RWPE1 (cell line): Measurements from ENCODE around the gene NCOA1.
"Not testable (repeated sequence)": the region's sequence is repeated elsewhere in the genome, so short reads cannot be mapped to it uniquely, and the experiment has no call there.

Experiments used
- CTCF ChIA-PET: fragments of 350-600 bp; sonication (Branson Sonifier 250); formaldehyde crosslinking; extraction: SDS; loops from one replicate; lab custom pipeline; 2021; lab: Yijun Ruan, JAX
- POLR2A ChIA-PET: fragments of 400-600 bp; formaldehyde crosslinking; extraction: SDS; loops from one replicate; lab custom pipeline; 2020; ENCODE audit warnings: antibody characterized with exemption; ENCODE audit not compliant: low non-redundant PET; lab: Yijun Ruan, JAX
- DNase-seq: peaks from one replicate; pipeline ENCODE4 v3.0.0; 2012; ENCODE audit warnings: low spot score
- H3K27ac ChIP-seq: fragments of 450-650 bp; 2 replicates; pipeline ENCODE4 v1.5.1; 2017
- CTCF ChIP-seq: fragments of 450-650 bp; conservative IDR thresholded peaks from 2 replicates; pipeline ENCODE4 v1.5.1; 2017; ENCODE audit warnings: low read depth, mild to moderate bottlenecking

Gene NCOA1

GRCh38 chr2:24565537-24565936 is 74.5 kb downstream of the NCOA1 start:
- no peak for DNase-seq
- CTCF ChIA-PET, result no interaction called here
- TF ChIP-seq CTCF, result no peak
- H3K27ac ChIP-seq, result no peak overlapping the region
- POLR2A ChIA-PET, result no interaction called here

GRCh38 chr2:24566209-24566608 is 75.2 kb downstream of the NCOA1 start:
- DNase-seq, result no peak
- no peak overlapping the region for H3K27ac ChIP-seq
- ChIA-PET POLR2A (no interaction called here), CTCF (interaction anchor here (0.6 to 0.7 kb wide), 2 partner anchors 74 to 259 kb away, joined by 3 read pairs; no protein-coding TSS in a partner anchor)
- TF ChIP-seq CTCF, result no peak

GRCh38 chr2:24566630-24567029 is 75.6 kb downstream of the NCOA1 start:
- CTCF ChIA-PET, result interaction anchor here (0.6 to 0.7 kb wide), 2 partner anchors 75 to 259 kb away, joined by 3 read pairs; no protein-coding TSS in a partner anchor
- H3K27ac ChIP-seq, result no peak overlapping the region
- no peak for DNase-seq
- POLR2A ChIA-PET, result no interaction called here
- TF ChIP-seq CTCF, result no peak

GRCh38 chr2:24568551-24568950 is 77.5 kb downstream of the NCOA1 start:
- TF ChIP-seq CTCF, result no peak
- H3K27ac ChIP-seq, result no peak overlapping the region
- ChIA-PET POLR2A (no interaction called here), CTCF (no interaction called here)
- DNase-seq, result no peak

GRCh38 chr2:24569565-24569964 is 78.5 kb downstream of the NCOA1 start:
- POLR2A ChIA-PET, H3K27ac ChIP-seq, DNase-seq: not testable (repeated sequence)
- CTCF ChIA-PET, result interaction anchor here (0.6 to 0.7 kb wide), 4 partner anchors 24 to 807 kb away, joined by 3 to 7 read pairs (median 5); no protein-coding TSS in a partner anchor

GRCh38 chr2:24570225-24570624 is 79.2 kb downstream of the NCOA1 start:
- TF ChIP-seq CTCF, result no peak
- DNase-seq, result no peak
- POLR2A ChIA-PET, result no interaction called here
- CTCF ChIA-PET, result interaction anchor here (0.6 to 0.7 kb wide), 3 partner anchors 24 to 157 kb away, joined by 3 to 6 read pairs (median 4); no protein-coding TSS in a partner anchor
- no peak overlapping the region for H3K27ac ChIP-seq

- CTCF ChIA-PET, result interaction anchor here (0.6 kb wide), 1 partner anchor 876 kb away, joined by 3 read pairs; no protein-coding TSS in a partner anchor
- POLR2A ChIA-PET, result no interaction called here
- TF ChIP-seq CTCF, result no peak
- no peak overlapping the region for H3K27ac ChIP-seq
- no peak for DNase-seq
These were observed 80.9 kb downstream of the NCOA1 start for GRCh38 chr2:24571828-24572442.
